Measurements from ENCODE around the gene STIMATE. TPM values are rescaled to one million over a fixed set of nuclear protein-coding genes. Genes with fewer than 3 reads are reported as not detected.

The STIMATE gene
- total and polyA plus RNA-seq, 9 of the 15 experiments (the other 6 are each of a cell fraction or from before 2014, with no cell fraction given) = 0.14 to 7.7 (median 4.9) TPM

DNA sequence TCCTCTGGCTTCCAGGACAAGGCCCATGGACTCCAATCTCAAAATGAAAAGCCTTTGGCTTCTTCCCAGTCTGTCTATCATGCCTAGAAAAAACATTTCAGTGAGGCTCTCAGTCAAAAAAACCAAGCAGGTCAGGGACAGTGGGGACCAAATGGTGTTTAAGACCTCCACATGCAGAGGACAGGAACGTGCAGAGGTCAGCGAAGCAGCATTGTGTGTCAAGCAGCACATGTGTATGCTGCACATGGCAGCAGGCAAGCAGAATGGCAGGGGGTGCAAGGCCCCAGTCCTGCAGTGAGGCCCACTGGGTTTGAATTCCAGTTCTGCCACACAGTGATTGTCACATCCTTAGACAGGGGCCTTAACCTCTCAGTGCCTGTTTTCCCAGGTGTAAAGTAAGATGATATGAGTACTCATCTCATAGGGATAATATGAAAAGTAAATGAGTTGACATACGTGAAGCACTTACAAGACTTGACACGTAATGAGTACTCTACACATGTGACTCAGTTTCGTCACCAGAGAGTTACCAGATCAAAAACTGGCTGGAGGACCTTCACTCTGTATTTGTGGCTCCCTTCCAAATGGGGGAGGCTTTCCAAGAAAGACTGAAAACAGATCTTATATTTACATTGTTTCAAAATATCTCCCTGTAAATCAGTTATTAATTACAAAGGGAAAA lies 11.2 kb downstream of the STIMATE start:
- no peaks in the 10 kb centered on the region for H4K20me1 ChIP-seq (replicated peaks; ENCODE audit: control insufficient read depth, insufficient read depth, low read length)
- no peak overlapping the region for H3K4me3 ChIP-seq
- H3K79me2 ChIP-seq (ENCODE audit: control insufficient read depth, insufficient read depth, low read length) = no peaks in the 10 kb centered on the region
- FAIRE-seq (no peak), DNase-seq (ENCODE audit: extremely low read depth in 1 of 4, low spot score in 3 of 4) (no peak), ATAC-seq (no peak)
- H2AFZ ChIP-seq (ENCODE audit: low read depth, low read length) = no peak overlapping the region
- intact Hi-C loops (cut with micrococcal nuclease) (no loop called here), in situ Hi-C loops (cut with MboI) (no loop called here)
- H3K27ac ChIP-seq (ENCODE audit: extremely low read depth, low read depth, low read length) = no peak overlapping the region
- H3K27me3 ChIP-seq (ENCODE audit: control insufficient read depth in 2 of 2, insufficient read depth in 2 of 2, low read length in 2 of 2) = no peaks in the 10 kb centered on the region
- TF ChIP-seq CBX3 (IDR thresholded peaks at IDR 0.05; ENCODE audit: borderline replicate concordance in 1 of 2, low read length in 2 of 2) (no peak), ILF3 (IDR thresholded peaks at IDR 0.05; ENCODE audit: borderline replicate concordance) (no peak), ZNF785 (CRISPR knock-in tag; IDR thresholded peaks at IDR 0.05) (no peak), MYBL2 (IDR thresholded peaks at IDR 0.05; ENCODE audit: low read depth) (no peak), MYBL2 (CRISPR knock-in tag; IDR thresholded peaks at IDR 0.05; ENCODE audit: borderline replicate concordance) (no peak), SMC3 (conservative IDR thresholded peaks at IDR 0.05; ENCODE audit: insufficient read depth, low read depth, low read length) (no peak), EWSR1 (IDR thresholded peaks at IDR 0.05; ENCODE audit: borderline replicate concordance, low read depth, partially characterized antibody) (no peak)
- no peaks in the 10 kb centered on the region for H3K36me3 ChIP-seq (ENCODE audit: control insufficient read depth, insufficient read depth, low read length)
- no peaks in the 10 kb centered on the region for H3K4me1 ChIP-seq (replicated peaks in 1 of 2; ENCODE audit: control insufficient read depth in 2 of 2, insufficient read depth in 2 of 2, low read length in 2 of 2)
- ChIA-PET CTCF (ENCODE audit: low intra/inter-chr PET ratio) (no interaction called here), POLR2A (no interaction called here)
- no peaks in the 10 kb centered on the region for H3K9me3 ChIP-seq (replicated peaks; ENCODE audit: control insufficient read depth, insufficient read depth, low read depth, low read length)
- 84% methylated on average over 3 of the region's 5 CpGs for WGBS (ENCODE audit: insufficient coverage, low coverage, missing lambda C conversion rate)
- H3K9ac ChIP-seq (ENCODE audit: insufficient read depth in 1 of 2, low read depth in 2 of 2, low read length in 2 of 2) = no peak overlapping the region
- H3K9me1 ChIP-seq (ENCODE audit: control insufficient read depth, insufficient read depth, low read length) = no peaks in the 10 kb centered on the region
- no peak overlapping the region for H3K4me2 ChIP-seq (ENCODE audit: insufficient read depth, low read length)
- no TSS peak for BruUV-seq (replicated peaks)

All from K562 (cell line).